Keratinocyte (primary cell): ENCODE data around the gene EMILIN1. TPM values are rescaled to one million over a fixed set of nuclear protein-coding genes. Genes with fewer than 3 reads are reported as not detected.

ENCODE experiments used
- DNase-seq: peaks from one replicate; pipeline ENCODE4 v3.0.0-alpha.2; 2011; ENCODE audit warnings: low read depth, missing footprints, low spot score
- FAIRE-seq: peaks from 2 replicates; lab custom pipeline; 2011; peaks lifted over from hg19 to GRCh38; lab: Jason Lieb, UNC
- H2AFZ ChIP-seq: 2 replicates; pipeline ENCODE4 v1.6.0; 2012; ENCODE audit warnings: low read length, control low read depth, inconsistent platforms; ENCODE audit not compliant: control insufficient read depth
- H3K27ac ChIP-seq: 2 replicates; pipeline ENCODE4 v1.5.1; 2011; ENCODE audit warnings: low read length; ENCODE audit not compliant: control insufficient read depth, insufficient read depth
- H3K27me3 ChIP-seq: 3 replicates; pipeline ENCODE4 v1.6.0; 2011; ENCODE audit warnings: low read length; ENCODE audit not compliant: control insufficient read depth, insufficient read depth; ENCODE audit errors: extremely low read depth
- H3K36me3 ChIP-seq, 2 experiments: 2 replicates in 1 of 2; 3 replicates in 1 of 2; pipeline ENCODE4 v1.5.1; 2011; ENCODE audit warnings: low read length in 2 of 2, mild to moderate bottlenecking in 1 of 2; ENCODE audit not compliant: control insufficient read depth in 2 of 2, insufficient read depth in 2 of 2; ENCODE audit errors: extremely low read depth in 1 of 2
- H3K4me1 ChIP-seq: 3 replicates; pipeline ENCODE4 v1.5.1; 2011; ENCODE audit warnings: low read length; ENCODE audit not compliant: control insufficient read depth, insufficient read depth; ENCODE audit errors: extremely low read depth
- H3K4me2 ChIP-seq: 3 replicates; pipeline ENCODE4 v1.6.0; 2011; ENCODE audit warnings: low read depth, low read length; ENCODE audit not compliant: control insufficient read depth, insufficient read depth; ENCODE audit errors: extremely low read depth
- H3K4me3 ChIP-seq, 3 experiments: fragments of 200-600 bp in 1 of 3; sonication (generic) in 1 of 3; 2 replicates in 2 of 3; 3 replicates in 1 of 3; pipeline ENCODE4 v1.5.1; 2011 to 2016; ENCODE audit warnings: low read length in 3 of 3, mild to moderate bottlenecking in 3 of 3, control low read depth in 2 of 3, inconsistent platforms in 1 of 3, low read depth in 1 of 3, mixed read lengths in 1 of 3, mixed run types in 1 of 3, moderate library complexity in 1 of 3; ENCODE audit not compliant: control insufficient read depth in 2 of 3, insufficient read depth in 2 of 3; ENCODE audit errors: extremely low read depth in 1 of 3
- H3K79me2 ChIP-seq: 2 replicates; pipeline ENCODE4 v1.6.0; 2012; ENCODE audit warnings: low read length; ENCODE audit not compliant: control insufficient read depth, insufficient read depth
- H3K9ac ChIP-seq: 3 replicates; pipeline ENCODE4 v1.6.0; 2011; ENCODE audit warnings: low read length; ENCODE audit not compliant: control insufficient read depth, insufficient read depth; ENCODE audit errors: extremely low read depth
- H3K9me1 ChIP-seq: 3 replicates; pipeline ENCODE4 v1.6.0; 2011; ENCODE audit warnings: low read length; ENCODE audit not compliant: control insufficient read depth, insufficient read depth; ENCODE audit errors: extremely low read depth
- H3K9me3 ChIP-seq: 2 replicates; pipeline ENCODE4 v1.5.1; 2012; ENCODE audit warnings: low read depth, low read length; ENCODE audit not compliant: control insufficient read depth
- H4K20me1 ChIP-seq: 3 replicates; pipeline ENCODE4 v1.6.0; 2011; ENCODE audit warnings: low read length; ENCODE audit not compliant: control insufficient read depth, insufficient read depth; ENCODE audit errors: extremely low read depth
- CTCF ChIP-seq, 3 experiments: IDR thresholded peaks in 1 of 3; conservative IDR thresholded peaks in 1 of 3; optimal IDR thresholded peaks in 1 of 3; 2 replicates in 2 of 3; 3 replicates in 1 of 3; pipeline versions ENCODE3 to v1.5.1; 2011; ENCODE audit warnings: low read length in 3 of 3, mild to moderate bottlenecking in 3 of 3, moderate library complexity in 2 of 3, control low read depth in 1 of 3, inconsistent platforms in 1 of 3; ENCODE audit not compliant: insufficient read depth in 2 of 3; ENCODE audit errors: extremely low read depth in 1 of 3
- EZH2 ChIP-seq: IDR thresholded peaks from one replicate; pipeline ENCODE4 v1.6.1; 2012; ENCODE audit warnings: inconsistent platforms, mild to moderate bottlenecking, low read length, moderate library complexity
- dilution Hi-C: fragments of 300-500 bp; cut with MboI; formaldehyde crosslinking; loops from one replicate; pipeline ENCODE4 v1.7.0; 2020; ENCODE audit warnings: low sequenced_read_pairs; ENCODE audit not compliant: extremely low pct_ligation_motif_present
- polyA plus RNA-seq, 5 experiments: library from polyadenylated mRNA; depleted of rRNA in 3 of 5; stranded (reverse) in 3 of 5; stranded (forward) in 1 of 5; unstranded in 1 of 5; fragments of >200 nt; gene quantifications; 1 replicate in 1 of 5; 2 replicates in 3 of 5; 3 replicates in 1 of 5; pipeline versions ENCODE4 v1.2.1 to v1.2.3, GENCODE V29; 2011 to 2012; ENCODE audit warnings: missing spikeins in 2 of 5, low read depth in 1 of 5, low replicate concordance in 1 of 5

The EMILIN1 gene
- polyA plus RNA-seq, 1 donor (not counting 4 experiments of a cell fraction or from before 2014, with no cell fraction given) = 0.03 TPM

GRCh38 chr2:27038012-27038411 is 40.4 kb upstream of the EMILIN1 start:
- TF ChIP-seq EZH2 = no peak
- dilution Hi-C loops = no loop called here
- Histone ChIP-seq H3K27ac (no peak overlapping the region), H3K4me3 (no peak overlapping the region), H3K9ac (no peak overlapping the region), H3K4me2 (no peak overlapping the region), H3K27me3 (no peaks in the 10 kb centered on the region), H3K36me3 (peaks cover 55 to 61% of the 10 kb centered on the region in 2 experiments), H3K79me2 (peaks cover 20% of the 10 kb centered on the region), H4K20me1 (peaks cover 2% of the 10 kb centered on the region), H3K4me1 (peaks cover 7% of the 10 kb centered on the region), H3K9me1 (no peaks in the 10 kb centered on the region), H2AFZ (no peak overlapping the region), H3K9me3 (no peaks in the 10 kb centered on the region)
- FAIRE-seq (no peak), DNase-seq (no peak)

- Histone ChIP-seq H3K4me3 (no peak overlapping the region), H3K4me1 (peaks cover 3% of the 10 kb centered on the region), H2AFZ (no peak overlapping the region), H3K9me1 (no peaks in the 10 kb centered on the region), H3K4me2 (no peak overlapping the region), H3K9ac (no peak overlapping the region), H3K27ac (no peak overlapping the region), H3K79me2 (peaks cover 12% of the 10 kb centered on the region), H3K27me3 (no peaks in the 10 kb centered on the region), H3K36me3 (peaks cover 55 to 61% of the 10 kb centered on the region in 2 experiments), H4K20me1 (peaks cover 2% of the 10 kb centered on the region), H3K9me3 (no peaks in the 10 kb centered on the region)
- FAIRE-seq (no peak), DNase-seq (no peak)
- dilution Hi-C loops = no loop called here
- no peak for TF ChIP-seq CTCF (optimal IDR thresholded peaks at IDR 0.05 in 1 of 3, IDR thresholded peaks at IDR 0.05 in 1 of 3, conservative IDR thresholded peaks at IDR 0.05 in 1 of 3; ENCODE audit: extremely low read depth in 1 of 3, insufficient read depth in 2 of 3, low read length in 3 of 3)
- TF ChIP-seq EZH2 = no peak
Observed at GRCh38 chr2:27038631-27039339, 39.6 kb upstream of the EMILIN1 start.
